G401.6 (cell line): ENCODE measurements around the gene KHDC1L.
"Not testable (repeated sequence)": the region's sequence is repeated elsewhere in the genome, so short reads cannot be mapped to it uniquely, and the experiment has no call there.

Experiments
- FAIRE-seq: peaks from 2 replicates; lab custom pipeline; 2012; peaks lifted over from hg19 to GRCh38; lab: Jason Lieb, UNC

Gene KHDC1L

GRCh38 chr6:73225396-73225795 is at the start of gene KHDC1L:
KHDC1L (minus strand) TSS chr6:73225496; CDS start chr6:73225408, 88 bp downstream.
- FAIRE-seq: no peak

DNA sequence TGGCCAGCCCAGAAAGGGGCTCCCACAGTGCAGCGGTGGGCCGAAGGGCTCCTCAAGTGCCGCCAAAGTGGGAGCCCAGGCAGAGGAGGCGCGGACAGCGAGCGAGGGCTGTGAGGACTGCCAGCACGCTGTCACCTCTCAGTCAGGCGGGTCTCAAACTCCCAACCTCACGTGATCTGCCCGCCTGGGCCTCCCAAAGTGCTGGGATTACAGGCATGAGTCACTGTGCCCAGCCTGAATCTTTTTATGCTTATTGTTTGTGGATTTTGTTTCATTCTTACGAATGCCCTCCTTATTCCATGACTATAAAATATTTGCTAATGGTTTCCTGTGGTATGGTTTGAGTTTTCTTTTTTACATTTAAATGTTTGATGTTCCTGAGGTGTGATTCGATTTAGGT is 44.0 kb upstream of the KHDC1L start:
- FAIRE-seq: not testable (repeated sequence)

DNA sequence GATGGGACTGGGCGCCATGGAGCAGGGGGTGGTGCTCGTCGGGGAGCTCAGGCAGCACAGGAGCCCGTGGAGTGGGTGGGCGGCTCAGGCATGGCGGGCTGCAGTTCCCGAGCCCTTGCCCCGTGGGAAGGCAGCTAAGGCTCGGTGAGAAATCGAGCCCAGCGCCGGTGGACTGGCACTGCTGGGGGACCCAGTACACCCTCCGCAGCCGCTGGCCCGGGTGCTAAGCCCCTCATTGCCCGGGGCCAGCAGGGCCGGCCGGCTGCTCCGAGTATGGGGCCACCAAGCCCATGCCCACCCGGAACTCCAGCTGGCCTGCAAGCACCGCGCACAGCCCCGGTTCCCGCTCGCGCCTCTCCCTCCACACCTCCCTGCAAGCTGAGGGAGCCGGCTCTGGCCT is 43.6 kb upstream of the KHDC1L start:
- not testable (repeated sequence) for FAIRE-seq

DNA sequence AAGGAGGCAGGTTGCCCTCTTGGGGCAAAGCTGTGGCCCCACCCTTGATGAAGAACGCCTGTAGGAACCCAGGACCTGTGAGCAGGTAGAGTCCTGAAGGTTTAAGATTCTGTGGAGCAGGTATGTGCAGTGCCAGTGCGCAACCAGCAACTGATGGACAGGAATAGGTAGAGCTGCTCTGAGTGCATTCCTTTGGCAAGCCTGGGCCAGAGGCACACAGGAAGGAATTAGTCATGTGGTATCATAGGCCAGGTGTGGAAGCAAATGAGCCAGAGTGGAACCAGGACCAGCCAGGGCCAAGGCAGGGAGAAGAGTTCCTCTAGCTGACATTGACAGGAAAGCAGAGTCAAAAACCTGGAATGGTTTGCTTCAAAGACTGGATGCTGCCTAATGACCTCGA is 39.1 kb upstream of the KHDC1L start:
- FAIRE-seq: no peak

DNA sequence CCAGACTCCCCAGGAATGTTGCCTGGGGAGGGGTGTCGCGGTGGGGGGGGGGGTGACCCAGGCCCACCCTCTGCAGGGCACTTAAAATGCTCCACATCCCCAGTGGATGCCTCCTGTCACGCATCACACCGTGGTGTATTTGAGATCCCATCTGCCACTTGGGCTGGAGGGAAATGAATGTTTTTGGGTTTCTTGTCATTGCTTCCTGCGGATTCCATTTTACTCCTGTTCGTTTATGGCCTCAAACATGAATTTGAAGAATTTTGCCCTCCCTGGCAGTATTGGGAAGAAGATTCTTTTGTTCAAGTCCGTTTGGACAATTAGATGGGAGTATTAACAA is 38.2 kb upstream of the KHDC1L start:
- no peak for FAIRE-seq

- FAIRE-seq: no peak
Observed at GRCh38 chr6:73262671-73263569, 37.6 kb upstream of the KHDC1L start, which contains the start of gene KHDC1. KHDC1 (minus strand) TSS chr6:73263196; CDS start chr6:73242517, 20,679 bp downstream.

DNA sequence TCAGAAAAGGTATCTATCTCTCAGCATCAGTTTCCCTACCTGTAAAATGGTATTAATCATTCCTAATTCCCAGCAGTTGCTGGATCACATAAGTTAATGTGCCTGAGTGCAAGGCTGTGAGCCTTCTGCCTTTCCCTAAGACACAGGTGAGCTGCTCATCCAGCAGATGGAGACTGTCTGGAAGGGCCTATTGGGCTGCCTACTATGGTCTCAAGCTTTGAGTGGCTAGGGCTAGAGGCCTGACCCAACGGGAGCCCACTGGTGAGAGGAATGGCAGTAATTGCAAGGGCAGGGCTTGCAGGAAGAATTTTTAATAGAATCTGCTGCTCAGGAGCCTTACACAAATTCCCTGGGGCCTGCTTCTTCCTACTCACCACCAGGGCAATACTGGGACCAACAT is 33.4 kb upstream of the KHDC1L start:
- FAIRE-seq: no peak

GRCh38 chr6:73254323-73254722 is 29.0 kb upstream of the KHDC1L start:
- FAIRE-seq: not testable (repeated sequence)

DNA sequence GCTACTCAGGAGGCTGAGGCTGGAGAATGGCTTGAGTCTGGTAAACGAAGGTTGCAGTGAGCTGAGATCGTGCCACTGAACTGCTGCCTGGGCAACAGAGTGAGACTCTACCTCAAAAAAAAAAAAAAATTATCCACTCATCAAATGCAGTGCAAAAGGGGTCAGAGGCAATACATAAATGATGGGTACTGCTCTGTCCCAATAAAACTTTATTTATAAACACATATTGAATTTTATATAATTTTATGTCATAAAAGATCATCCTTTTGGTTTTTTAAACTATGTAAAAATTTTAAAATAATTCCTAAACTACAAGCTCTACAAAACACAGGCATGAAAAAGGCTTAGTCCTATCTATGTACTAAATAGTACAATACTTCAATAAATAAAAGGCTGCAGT is 27.4 kb upstream of the KHDC1L start:
- no peak for FAIRE-seq

GRCh38 chr6:73250016-73250415 is 24.7 kb upstream of the KHDC1L start:
- FAIRE-seq: no peak

- no peak for FAIRE-seq
Observed at GRCh38 chr6:73248192-73248903, 23.1 kb upstream of the KHDC1L start.

DNA sequence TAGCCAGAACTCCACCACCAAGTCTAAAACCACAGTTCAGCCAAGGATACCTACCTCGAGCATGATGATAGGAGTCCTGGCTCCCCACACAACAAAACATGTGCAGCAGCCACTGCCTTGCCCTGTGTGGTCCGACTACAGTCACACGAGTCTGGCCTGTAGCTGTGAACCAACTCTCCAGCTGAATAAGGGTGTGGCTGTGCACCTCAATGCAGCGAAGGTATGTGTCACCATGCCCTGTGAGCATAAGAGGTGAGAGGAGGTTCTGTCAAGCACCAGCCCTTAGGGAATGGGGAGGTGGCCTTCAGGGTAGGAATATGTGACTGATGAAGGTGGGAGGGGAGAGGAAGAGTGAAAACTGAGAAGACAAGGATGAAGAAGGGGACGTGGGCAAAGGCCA is 16.7 kb upstream of the KHDC1L start:
- no peak for FAIRE-seq

- FAIRE-seq: no peak
Observed at GRCh38 chr6:73240730-73241129, 15.4 kb upstream of the KHDC1L start.

GRCh38 chr6:73236144-73236750 is 11.0 kb upstream of the KHDC1L start:
- FAIRE-seq: no peak

DNA sequence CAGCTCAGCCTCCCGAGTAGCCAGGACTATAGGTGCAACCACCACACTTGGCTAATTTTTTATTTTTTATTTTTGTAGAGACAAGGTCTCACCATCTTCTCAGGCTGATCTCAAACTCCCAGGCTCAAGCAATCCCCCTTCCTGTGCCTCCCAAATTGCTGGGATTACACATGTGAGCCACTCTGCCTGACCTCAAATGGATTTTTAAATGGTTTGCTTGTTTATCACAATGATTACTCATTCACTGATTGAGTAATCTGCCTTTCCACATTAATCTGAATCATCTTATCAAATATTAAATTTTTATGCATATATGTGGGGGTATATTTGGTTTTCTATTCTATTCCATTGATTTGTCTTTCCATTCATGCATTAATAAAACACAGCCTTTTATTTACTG is 9.4 kb upstream of the KHDC1L start:
- no peak for FAIRE-seq

DNA sequence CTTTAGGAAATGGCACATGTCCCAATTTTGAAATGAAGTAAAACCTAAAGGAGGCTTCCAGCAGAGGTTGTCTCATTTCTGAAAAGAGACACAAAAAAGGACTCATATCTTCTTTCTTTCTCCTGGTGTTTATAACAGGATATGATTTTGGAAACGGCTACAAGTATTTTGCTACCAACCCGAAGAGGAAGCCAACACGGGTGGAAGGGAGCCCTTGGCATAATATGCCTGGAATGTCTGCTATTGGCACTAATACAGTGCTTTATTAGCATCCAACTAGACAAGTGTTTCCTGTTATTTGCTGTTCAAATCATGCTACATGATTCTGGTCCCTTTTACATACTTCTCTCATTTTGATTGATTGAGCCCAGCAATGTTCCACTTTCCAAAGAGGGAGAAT is 8.7 kb upstream of the KHDC1L start:
- not testable (repeated sequence) for FAIRE-seq

DNA sequence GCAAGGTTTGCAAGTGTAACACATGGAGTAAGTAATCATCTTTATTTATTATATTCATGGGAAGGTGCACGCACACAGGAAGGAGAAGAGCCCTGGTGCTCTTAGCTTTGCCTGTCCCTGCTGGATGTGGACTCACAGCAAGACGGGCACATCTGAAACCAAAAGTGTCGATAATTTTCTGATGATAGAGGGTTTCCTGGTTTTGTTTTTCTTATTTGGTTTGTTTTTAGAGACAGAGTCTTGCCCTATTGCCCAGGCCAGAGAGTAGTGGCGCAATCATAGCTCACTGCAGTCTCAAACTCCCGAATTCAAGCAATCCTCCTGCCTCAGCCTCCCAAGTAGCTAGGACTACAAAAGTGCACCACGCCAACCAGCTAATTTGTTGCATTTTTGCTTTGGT is 7.8 kb upstream of the KHDC1L start:
- FAIRE-seq: no peak

- no peak for FAIRE-seq
Observed at GRCh38 chr6:73231986-73232391, 6.7 kb upstream of the KHDC1L start.

GRCh38 chr6:73227606-73228255 is 2.4 kb upstream of the KHDC1L start:
- FAIRE-seq: no peak

DNA sequence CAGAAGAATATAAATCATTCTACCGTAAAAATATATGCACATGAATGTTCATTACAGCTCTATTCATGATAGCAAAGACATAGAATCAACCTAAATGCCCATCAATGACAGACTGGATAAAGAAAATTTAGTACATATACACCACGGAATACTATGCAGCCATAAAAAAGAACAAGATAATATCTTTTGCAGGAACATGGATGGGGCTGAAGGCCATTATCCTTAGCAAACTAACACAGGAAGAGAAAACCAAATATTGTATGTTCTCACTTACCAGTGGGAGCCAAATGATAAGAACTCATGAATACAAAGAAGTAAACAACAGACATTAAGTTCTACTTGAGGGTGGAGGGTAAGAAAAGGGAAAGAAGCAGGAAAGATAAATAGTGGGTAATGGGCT is 8.4 kb downstream of the KHDC1L start:
- FAIRE-seq: no peak

DNA sequence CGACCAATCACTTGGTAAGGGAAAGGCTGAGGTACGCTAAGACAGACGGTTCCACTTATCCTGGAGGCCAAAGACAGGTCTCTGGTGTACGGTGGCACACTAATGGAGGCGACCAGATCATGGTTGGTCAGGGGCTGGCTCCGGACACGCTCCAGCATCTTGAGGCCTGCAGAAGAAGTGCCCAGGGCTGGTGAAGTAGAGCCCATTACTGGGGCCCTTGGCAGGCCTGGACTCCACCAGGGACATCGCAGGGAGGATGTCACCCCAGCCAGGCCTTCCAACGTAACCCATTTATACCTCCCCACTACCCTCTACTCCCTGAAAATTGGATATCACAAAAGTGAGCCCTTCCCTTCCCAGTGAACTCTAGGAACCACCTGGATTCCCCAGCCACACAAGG is 16.2 kb downstream of the KHDC1L start:
- no peak for FAIRE-seq

DNA sequence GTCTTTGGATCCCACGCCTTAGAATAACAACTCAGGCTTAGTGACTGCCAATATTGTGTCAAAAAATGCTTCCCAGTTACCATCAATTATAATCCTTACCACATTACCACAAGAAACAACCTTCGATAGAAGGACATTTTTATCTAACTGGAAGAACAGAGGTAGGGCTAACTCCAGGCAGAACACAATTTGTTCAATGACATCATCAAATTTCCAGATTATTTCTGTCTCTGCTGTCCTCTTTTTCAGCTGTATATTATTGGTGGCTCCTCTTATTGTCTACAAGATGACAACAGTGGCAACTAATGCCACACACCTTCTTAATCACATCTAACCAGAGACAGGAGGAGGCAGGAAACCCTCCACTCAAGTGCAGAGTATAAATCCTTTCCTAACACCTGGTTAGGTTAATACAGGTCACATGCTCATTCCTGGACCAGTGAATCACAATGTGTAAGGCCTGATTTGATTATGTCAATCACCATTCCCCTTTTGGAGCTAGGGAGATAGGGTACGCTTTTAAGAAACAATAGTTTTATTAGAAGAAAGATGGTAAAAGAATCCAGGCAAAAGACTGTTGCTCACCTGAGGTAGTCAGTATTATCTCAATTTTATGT is 18.0 kb downstream of the KHDC1L start:
- no peak for FAIRE-seq
